ENCODE results near the gene TUFT1.
"Not testable (repeated sequence)": the region's sequence is repeated elsewhere in the genome, so short reads cannot be mapped to it uniquely, and the experiment has no call there.

Gene TUFT1

DNA sequence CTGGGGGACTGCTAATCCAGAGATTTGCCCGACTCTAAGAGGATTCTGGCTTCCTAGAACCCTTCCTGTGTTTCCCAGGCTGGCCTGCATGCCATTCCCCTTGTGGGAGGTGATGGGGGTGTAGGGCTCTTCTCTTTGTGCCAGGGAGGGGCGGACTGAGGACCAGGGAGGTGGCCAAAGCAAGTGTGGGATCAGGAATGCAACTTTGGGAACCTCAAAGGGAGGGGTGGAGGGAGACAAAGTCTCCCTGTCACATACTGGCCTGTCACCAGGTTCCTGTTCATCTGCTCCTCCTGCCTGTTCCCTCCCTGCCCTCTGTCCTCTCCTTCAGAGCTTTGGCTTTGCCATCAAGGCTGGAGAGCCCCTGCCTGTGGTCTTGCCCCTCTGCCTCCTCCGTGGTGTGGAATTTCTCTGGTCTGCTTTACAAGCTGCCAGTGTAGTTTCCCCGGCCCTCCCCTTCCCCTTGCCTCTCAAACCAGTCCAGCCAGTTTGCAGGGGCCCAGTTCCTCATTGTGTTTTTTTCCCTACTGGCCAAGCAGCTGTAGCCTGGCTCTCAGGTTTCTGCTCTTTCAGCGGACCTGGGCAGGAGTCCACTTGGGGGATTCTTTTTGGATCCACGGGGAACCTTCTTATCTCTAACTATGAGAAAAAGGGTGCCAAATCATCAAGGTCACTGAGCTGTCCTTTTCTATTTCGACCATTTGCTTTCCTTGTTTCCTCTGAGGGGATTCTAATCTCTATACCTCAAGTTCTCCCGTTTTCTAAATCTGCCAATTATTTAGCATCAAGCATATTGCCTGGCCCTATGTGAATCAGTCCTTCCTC is 27.1 kb upstream of the TUFT1 start:
- DNase-seq = no peak

DNA sequence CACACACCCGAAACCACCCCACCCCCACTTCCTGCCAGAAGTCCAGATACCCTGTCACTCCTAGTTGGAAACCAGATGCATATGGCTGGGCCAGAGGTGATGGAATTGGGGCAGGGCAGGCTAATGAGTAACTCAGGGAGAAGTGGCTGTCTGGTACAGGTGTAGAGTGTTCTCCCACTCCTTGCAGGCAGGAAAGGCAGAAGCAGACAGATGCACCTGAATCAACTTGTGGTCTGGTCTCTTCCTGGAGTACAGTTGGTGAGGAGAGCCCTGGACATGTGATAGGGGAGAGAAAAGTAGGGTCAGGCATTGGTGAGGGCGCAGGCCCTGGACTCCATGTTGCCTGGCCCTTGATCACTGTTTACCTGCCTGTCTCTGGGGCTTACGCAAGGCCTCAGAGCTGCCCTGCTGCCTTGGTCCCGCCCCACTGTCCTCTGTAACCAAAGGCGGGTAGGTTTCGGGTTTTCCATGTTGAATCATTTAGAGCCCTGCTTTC is 26.4 kb upstream of the TUFT1 start:
- no peak for DNase-seq

DNA sequence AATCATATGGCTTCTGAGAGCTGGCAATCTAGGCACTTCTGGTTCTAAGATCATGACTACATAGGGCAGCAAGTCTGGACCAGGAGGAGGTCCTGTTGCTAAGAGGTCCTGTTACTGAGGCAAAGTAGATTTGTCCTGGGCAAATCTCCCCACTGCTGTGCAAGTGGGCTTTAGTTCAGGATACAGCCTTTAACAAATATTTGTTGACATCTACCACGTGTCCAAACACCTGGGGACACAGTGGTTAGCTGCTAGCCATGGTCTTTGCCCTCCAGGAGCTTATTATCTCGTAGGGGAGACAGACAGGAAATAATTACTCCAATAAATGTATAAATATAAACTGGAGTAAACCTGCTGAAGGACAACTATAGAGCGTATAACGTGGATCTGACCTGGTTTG is 25.7 kb upstream of the TUFT1 start:
- no peak for DNase-seq

DNA sequence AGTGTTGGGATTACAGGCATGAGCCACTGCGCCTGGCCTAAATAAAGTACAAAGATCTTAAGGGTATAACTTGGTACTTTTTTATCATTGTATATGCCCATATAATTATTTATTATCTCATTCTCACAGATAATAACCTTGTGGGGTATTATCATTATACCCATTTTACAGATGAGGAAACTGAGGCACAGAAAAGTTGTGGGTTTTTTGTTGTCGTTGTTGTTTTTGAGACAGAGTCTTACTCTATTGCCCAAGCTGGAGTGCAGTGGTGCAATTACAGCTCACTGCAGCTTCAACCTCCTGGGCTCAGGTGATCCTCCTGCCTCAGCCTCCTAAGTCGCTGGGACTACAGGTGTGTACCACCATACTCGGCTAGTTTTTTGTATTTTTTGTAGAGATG is 24.8 kb upstream of the TUFT1 start:
- DNase-seq = no peak

DNA sequence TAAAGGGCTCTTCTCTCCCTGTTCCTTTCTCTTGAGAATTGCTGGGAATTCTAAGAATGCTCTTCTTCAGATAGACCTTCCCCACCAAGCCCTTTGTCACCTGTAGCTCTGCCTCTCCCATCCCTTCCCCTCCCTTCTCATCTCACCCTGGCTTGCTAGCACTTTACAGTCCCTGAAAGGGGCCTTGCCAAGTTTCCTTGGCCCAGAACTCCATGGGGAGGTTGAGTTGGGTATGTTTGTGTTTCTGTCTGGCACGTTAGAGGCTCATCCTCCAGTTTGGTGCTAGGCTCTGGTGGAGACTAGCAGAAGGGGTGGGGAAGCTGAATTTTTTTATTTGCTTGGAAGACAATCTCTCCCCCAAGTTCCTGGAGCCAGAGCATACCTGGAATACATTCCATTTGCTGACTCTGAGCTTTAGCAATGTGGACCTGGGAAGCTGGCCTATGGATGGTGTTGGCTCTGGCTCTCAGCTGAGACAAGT is 24.0 kb upstream of the TUFT1 start:
- no peak for DNase-seq

DNA sequence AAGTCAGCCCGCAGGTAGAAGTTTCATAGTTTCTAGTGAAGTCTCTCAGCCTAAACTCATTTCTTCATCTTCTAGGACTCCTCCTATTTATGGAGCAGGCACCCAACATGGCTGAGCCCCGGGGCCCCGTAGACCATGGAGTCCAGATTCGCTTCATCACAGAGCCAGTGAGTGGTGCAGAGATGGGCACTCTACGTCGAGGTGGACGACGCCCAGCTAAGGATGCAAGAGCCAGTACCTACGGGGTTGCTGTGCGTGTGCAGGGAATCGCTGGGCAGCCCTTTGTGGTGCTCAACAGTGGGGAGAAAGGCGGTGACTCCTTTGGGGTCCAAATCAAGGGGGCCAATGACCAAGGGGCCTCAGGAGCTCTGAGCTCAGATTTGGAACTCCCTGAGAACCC is 21.7 kb upstream of the TUFT1 start:
- no peak for DNase-seq

DNA sequence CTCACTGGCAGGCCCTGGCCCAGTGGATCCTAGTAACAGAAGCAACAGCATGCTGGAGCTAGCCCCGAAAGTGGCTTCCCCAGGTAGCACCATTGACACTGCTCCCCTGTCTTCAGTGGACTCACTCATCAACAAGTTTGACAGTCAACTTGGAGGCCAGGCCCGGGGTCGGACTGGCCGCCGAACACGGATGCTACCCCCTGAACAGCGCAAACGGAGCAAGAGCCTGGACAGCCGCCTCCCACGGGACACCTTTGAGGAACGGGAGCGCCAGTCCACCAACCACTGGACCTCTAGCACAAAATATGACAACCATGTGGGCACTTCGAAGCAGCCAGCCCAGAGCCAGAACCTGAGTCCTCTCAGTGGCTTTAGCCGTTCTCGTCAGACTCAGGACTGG is 21.2 kb upstream of the TUFT1 start:
- no peak for DNase-seq

DNA sequence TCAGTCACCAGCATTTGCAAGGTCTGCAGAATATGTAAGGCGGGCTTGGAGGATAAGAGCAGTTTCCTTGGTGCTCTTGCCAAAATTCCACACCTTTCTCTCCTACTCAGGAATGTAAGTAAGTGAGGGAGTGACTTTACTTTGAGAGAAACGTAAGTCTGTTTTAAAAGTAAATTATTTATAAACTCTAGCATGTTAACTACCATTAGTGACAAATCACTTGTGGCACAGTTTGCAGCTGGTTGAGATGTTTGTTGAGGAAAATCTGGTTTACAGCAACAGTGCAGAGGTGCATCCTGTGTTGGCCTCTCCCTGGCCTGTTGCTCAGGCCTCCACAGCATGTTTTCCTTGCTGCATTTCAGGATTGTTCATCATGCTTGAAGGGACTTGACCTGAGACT is 20.4 kb upstream of the TUFT1 start:
- DNase-seq = no peak

DNA sequence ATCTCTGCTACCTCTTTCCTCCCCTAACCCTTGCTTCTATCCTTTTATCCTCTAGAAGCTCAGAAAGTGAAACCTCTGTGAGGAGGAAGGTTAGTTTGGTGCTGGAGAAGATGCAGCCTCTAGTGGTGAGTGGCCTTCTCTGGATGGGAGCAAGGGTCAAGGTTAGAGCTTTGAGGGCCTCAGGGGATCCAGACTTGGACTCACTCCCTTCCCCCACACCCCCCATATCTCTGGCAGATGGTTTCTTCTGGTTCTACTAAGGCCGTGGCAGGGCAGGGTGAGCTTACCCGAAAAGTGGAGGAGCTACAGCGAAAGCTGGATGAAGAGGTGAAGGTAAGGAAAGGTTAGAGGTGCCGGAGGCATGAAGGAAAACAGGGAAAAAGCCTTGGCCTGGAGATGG is 19.8 kb upstream of the TUFT1 start:
- no peak for DNase-seq

DNA sequence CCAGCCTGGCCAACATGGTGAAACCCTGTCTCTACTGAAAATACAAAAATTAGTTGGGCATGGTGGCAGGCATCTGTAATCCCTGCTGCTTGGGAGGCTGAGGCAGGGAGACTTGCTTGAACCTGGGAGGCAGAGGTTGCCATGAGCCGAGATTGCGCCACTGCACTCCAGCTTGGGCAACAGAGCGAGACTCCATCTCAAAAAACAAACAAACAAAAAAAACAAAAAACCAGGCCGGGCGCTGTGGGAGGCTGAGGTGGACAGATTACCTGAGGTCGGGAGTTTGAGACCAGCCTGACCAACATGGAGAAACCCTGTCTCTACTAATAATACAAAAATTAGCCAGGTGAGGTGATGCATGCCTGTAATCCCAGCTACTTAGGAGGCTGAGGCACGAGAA is 17.7 kb upstream of the TUFT1 start:
- DNase-seq = not testable (repeated sequence)

DNA sequence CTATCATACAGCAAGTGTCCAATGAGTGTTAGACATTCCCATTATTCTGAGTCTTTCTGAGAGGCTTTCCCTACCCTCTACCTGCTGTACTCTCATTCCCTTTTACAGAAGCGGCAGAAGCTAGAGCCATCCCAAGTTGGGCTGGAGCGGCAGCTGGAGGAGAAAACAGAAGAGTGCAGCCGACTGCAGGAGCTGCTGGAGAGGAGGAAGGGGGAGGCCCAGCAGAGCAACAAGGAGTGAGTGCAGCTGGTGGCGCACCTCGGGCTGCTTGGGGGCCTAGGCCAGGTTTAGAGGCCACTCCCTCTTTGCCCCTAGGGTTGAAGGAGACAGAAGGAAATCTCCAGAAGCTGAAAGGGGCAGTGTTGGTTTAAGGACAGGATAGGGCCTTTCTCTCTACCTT is 16.8 kb upstream of the TUFT1 start:
- DNase-seq = no peak

DNA sequence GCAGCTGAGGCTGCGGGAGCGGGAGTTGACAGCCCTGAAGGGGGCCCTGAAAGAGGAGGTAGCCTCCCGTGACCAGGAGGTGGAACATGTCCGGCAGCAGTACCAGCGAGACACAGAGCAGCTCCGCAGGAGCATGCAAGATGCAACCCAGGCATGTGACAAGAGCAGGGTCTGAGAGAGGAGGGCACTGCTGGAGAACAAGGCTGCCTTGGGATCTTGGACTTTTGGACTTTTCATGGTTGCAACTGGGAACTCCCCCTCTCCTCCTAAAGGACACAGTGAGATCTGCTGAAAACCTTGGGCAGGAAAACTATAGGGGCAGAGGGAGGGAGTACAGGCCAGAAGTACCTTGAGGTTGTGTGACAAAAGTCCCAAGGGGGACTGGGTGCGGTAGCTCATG is 15.4 kb upstream of the TUFT1 start:
- DNase-seq = no peak

DNA sequence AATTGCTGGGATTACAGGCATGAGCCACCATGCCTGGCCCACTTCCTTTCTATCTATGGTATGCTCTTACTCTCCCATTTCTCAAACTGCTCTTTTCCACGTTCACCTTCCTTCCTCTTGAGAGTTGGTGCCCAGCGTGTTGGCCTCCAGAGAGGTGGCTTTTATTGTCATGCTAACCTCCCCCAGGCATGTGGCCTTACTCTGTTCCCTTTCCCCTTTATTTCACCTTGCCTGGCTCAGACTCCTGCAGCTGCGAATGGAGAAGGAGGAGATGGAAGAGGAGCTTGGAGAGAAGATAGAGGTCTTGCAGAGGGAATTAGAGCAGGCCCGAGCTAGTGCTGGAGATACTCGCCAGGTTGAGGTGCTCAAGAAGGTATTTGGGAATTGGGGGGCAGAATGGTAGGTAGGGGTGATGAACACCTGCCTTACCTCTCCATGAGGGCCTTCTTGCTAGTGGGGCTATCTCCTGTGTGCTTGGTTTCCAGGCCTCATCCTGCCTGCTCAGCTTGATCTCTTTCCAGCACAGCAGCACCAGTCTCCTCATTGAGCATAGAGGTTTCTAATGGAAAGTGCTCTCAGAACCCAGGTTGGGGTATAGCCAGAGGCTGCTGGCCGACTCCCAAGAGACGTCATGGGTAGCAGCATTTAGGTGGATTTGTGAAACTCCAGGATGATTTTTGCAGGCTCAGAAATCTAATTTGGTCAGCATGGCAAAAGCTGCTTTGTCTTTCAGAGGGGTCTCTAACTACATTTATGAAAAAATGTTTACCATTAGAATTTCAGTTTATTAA is 13.2 kb upstream of the TUFT1 start:
- no peak for DNase-seq

DNA sequence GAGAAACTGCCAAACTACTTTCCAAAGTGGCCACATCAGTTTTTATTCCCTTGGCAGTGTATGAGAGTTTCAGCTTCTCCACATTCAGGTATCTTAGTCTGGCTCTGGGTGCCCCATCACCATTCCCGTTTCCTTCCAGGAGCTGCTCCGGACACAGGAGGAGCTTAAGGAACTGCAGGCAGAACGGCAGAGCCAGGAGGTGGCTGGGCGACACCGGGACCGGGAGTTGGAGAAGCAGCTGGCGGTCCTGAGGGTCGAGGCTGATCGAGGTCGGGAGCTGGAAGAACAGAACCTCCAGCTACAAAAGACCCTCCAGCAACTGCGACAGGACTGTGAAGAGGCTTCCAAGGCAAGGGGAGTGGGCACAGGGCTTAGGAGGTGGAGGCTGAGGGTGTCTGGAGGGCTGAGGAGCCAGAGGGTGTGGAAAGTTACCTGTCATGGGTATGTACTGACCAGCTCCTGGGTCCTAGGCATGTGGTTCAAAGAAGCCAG is 10.9 kb upstream of the TUFT1 start:
- no peak for DNase-seq

DNA sequence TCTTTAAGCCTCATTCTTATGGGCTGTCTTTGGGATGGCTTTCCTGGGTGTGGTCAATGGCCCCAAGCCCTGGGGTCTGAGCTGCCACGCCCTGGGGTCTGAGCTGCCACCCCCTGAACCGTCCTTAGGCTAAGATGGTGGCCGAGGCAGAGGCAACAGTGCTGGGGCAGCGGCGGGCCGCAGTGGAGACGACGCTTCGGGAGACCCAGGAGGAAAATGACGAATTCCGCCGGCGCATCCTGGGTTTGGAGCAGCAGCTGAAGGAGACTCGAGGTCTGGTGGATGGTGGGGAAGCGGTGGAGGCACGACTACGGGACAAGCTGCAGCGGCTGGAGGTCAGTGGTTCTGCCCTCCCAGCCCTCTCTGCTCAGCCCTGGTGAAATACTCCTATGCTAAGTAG is 10.3 kb upstream of the TUFT1 start:
- no peak for DNase-seq

DNA sequence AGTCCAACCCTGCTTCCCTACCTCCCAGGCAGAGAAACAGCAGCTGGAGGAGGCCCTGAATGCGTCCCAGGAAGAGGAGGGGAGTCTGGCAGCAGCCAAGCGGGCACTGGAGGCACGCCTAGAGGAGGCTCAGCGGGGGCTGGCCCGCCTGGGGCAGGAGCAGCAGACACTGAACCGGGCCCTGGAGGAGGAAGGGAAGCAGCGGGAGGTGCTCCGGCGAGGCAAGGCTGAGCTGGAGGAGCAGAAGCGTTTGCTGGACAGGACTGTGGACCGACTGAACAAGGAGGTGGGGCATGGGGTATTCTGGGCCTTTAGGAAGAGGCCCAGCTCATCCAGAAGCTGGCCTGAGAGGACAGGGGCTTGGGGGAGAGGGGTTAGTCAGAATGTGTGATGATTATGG is 9.6 kb upstream of the TUFT1 start:
- no peak for DNase-seq

DNA sequence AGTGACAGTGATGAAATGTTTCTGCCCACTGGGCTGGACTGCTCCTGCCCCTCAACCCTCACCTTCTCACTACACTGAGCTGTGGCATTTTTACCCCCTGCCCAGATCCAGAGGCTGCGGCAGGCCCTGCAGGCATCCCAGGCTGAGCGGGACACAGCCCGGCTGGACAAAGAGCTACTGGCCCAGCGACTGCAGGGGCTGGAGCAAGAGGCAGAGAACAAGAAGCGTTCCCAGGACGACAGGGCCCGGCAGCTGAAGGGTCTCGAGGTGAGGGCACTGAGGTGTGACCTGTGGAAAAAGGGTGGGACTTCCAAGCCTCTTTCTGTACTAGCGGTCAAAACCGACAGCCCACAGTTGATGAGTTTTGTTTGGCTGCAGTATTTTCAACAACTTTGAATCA is 6.2 kb upstream of the TUFT1 start:
- no peak for DNase-seq

DNA sequence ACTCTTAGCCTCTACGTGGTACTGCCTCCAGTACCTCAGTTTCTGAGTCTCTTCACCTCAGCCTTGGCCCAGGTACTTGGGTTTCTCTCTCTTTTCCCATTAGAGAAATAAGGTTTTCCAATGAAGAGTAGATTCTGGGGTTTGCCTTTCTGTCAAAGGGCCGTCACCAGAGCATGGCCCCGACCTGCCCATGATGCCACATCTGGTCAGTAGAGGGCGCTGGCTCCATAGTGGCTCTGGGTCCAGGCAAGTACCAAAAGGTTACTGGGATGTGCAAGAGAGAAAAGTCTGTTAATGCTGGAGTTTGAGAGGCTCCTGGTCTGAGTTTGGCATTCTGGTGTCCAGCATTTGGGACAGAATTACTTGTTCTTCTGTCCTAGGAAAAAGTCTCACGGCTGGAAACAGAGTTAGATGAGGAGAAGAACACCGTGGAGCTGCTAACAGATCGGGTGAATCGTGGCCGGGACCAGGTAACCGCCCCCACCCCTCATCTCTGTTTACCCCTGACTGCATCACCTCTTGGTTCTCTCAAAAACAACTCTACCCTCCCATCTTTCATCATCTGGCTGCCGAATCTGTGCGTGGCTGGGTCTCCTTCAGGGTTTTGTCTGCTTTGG is 5.3 kb upstream of the TUFT1 start:
- peak; percentile 56 for DNase-seq

DNA sequence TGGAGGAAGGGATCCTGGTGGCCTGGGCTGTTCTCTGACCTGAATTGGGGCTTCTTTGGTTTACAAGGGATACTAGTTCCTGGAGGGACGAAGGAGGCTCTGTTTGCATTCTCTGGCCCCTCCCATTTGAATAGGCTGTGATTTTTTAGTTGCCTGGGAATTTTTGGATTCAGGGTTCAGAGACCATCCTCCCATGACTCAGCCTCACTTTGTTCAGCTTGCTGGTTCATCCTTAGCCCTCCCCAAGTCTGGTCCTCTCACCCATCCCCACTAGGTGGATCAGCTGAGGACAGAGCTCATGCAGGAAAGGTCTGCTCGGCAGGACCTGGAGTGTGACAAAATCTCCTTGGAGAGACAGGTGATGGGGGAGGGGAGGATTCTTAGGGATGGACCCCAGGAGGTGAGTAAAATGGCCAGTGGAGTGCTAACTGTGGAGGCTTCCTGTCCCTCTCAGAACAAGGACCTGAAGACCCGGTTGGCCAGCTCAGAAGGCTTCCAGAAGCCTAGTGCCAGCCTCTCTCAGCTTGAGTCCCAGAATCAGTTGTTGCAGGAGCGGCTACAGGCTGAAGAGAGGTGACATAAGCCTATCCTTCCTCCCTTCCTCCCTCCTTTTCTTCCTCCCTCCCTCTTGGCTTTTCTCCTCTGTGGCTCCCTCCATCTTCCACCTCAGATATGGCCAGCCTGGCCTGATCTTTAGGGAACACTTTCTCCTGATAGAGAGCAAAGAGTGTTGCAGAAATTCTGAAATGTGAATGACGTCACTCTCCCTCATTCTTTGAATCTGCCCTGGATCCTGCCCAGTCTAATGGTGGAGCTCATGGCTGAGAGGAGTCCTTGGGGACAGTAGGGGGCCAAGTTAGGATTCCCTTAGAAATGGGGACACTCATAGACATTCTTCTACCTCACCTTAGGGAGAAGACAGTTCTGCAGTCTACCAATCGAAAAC is 4.5 kb upstream of the TUFT1 start:
- DNase-seq = no peak

DNA sequence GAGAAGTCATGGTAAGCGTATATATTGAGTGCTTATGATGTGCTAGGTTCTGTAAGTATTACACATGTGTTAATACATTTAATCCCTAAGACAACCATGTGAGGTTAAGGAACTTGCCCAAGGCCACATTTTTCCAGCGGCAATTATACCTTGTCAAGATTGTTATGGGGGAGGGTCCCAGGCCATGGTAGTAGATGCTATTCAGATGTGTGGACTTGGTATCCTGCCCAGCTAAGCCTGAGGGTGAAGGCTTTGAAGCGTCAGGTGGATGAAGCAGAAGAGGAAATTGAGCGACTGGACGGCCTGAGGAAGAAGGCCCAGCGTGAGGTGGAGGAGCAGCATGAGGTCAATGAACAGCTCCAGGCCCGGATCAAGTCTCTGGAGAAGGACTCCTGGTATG is 3.6 kb upstream of the TUFT1 start:
- DNase-seq = no peak

DNA sequence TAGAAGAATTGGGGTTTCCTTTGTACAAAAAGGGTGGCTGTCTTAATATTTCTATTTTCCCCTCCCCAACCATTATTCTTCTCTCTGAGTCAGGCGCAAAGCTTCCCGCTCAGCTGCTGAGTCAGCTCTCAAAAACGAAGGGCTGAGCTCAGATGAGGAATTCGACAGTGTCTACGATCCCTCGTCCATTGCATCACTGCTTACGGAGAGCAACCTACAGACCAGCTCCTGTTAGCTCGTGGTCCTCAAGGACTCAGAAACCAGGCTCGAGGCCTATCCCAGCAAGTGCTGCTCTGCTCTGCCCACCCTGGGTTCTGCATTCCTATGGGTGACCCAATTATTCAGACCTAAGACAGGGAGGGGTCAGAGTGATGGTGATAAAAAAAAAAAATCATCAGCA is 3.0 kb upstream of the TUFT1 start:
- DNase-seq = no peak

DNA sequence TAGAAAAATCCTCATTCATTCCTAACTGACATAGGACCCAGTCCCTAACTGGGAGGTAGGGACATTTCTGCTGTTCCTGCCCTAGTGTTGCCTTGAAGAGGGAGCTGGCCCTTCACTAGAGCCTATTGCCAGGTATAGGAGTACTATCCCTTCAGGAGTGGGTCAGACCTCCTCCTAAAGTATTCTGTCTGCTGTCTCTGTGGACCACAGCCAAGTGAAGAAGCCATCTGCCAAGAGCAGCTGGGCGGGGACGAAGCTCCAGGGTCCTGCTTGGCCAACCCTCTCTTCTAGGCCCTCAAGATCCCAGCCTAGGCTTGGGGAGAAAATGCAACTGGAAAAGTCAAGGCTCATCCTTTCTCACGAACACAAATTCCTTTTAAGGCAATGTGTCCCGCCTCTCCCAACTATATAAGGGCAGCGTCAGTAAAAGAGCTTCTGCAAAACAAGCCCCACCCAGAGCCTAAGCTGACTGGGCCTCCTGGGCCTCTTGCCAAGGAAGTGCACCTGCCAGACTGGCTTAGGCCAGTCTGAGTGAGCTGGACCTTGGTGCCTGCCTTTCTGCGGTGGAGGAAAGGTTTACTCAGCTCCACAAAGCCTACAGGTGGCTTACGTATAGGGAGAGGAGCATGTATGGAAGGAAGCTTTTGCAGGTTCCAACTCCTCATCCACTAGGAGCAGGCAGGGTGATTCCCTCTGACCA is 638 bp upstream of the TUFT1 start:
- peak; percentile 50 for DNase-seq
